Stimulated activated CD8-positive, alpha-beta memory T cell treated with anti-CD3 and anti-CD28 coated beads, Interleukin-7, amount 100 ng/mL, for 24 hours (primary cell): ENCODE results near the gene MAGEA2B.
"Not testable (repeated sequence)": the region's sequence is repeated elsewhere in the genome, so short reads cannot be mapped to it uniquely, and the experiment has no call there.

Experiments used
- DNase-seq: peaks from one replicate; pipeline ENCODE4 v3.0.0-alpha.2; 2020; ENCODE audit warnings: low read depth

MAGEA2B gene

DNA sequence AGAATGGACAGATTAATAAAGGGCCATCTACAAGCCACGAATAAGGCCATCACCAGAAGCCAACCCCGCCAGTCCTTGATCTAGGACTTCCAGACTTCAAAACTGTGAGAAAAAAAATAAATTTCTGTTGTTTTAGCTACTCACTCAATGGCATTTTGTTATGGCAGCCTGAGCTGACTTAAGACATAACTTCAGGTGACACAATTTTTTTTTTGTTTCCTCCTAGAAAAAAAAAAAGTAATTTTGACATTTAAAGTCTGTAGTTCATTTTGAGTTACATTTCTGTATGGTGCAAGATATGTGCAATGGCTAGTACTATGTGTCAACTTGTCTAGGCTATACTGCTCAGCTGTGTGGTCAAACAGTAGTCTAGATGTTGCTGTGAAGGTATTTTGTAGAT is 44.5 kb downstream of the MAGEA2B start, which contains the start of gene CSAG3:
Gene CSAG3, plus strand, starts transcription at position 301 of the 400 bp plus-strand sequence.
- DNase-seq: not testable (repeated sequence)

DNA sequence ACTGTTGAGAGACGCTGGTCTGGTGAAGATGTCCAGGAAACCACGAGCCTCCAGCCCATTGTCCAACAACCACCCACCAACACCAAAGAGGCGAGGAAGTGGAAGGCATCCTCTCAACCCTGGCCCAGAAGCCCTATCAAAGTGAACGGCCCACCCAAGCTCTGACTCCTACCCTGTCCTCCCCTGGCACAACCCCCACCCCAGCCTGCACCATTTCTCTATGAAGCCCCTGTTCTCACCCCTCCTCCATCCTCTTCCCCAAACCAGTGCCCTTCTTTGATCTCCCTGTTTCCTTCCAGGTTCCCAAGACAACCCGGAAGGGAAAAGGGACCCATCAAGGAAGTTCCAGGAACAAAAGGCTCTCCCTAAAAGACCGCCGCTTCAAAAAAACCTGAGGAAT is 45.1 kb downstream of the MAGEA2B start:
- DNase-seq: not testable (repeated sequence)

DNA sequence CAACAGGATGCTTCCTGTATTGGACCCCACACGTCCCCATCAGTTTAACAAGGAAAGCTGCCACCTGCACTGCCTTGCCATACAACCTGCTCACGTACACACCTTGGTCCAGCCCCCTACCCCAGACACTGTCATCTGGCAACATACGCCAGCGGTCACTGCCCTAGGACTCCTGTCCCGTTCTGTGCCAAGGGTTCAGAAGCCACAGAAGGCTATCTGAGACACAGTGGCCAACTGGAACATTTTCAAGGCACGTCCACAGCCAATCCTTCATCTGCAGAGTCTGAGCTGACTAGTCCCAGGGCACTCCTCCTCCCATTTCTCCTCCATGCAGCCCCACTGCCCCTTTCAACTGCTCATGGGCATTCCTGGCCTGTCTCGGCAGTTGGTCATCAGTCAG is 47.2 kb downstream of the MAGEA2B start:
- DNase-seq: not testable (repeated sequence)

DNA sequence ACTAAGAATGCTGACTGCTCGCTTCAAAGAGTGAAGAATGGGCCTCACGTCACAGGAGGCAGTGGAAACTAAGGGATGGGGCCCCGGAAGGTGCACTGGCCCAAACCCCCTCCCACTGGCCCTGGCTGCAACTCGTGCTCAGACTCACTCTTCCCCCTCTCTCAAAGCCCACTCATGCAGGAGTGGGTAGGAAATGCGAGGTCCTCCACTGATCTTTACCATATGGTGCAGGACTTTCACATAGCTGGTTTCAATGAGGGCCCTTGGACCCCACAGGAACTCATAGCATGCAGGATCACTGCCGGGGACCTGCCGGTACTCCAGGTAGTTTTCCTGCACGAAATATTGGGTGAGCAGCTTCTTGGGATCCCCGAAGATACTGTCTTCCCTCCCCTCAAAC is 52.1 kb downstream of the MAGEA2B start:
- not testable (repeated sequence) for DNase-seq
